Measurements from ENCODE around the gene PSMG1. TPM values are rescaled to one million over a fixed set of nuclear protein-coding genes. Genes with fewer than 3 reads are reported as not detected.
A peak's percentile ranks its signal among the peaks of the same experiment; 100 is the strongest.

The PSMG1 gene
- total and polyA plus RNA-seq, 9 of the 15 experiments (the other 6 are each of a cell fraction or from before 2014, with no cell fraction given) = 54.5 to 427 (median 328) TPM

- TF ChIP-seq MGA (IDR thresholded peaks at IDR 0.05) = no peak
- TF ChIP-seq ZEB2 (IDR thresholded peaks at IDR 0.05) = peak; percentile 49; the same call in 1 of the 2 replicates
- TF ChIP-seq BRCA1 (IDR thresholded peaks at IDR 0.05) = no peak
- TF ChIP-seq BRCA1 (CRISPR knock-in tag; IDR thresholded peaks at IDR 0.05) = peak; percentile 99
- TF ChIP-seq SMARCB1 (IDR thresholded peaks at IDR 0.05; ENCODE audit: insufficient read length, low read depth) = no peak
- TF ChIP-seq PBX2 (CRISPR knock-in tag; IDR thresholded peaks at IDR 0.05; ENCODE audit: low read depth) = no peak
- no peak for TF ChIP-seq PBX2 (tag; conservative IDR thresholded peaks at IDR 0.05; ENCODE audit: low read depth)
- TF ChIP-seq CREB3 (tag; conservative IDR thresholded peaks at IDR 0.05; ENCODE audit: low read depth) = no peak
- no peak for TF ChIP-seq MTF1 (CRISPR knock-in tag; IDR thresholded peaks at IDR 0.05; ENCODE audit: borderline replicate concordance)
- no peak; the same call in 1 of the 2 replicates for TF ChIP-seq ETV5 (CRISPR knock-in tag; IDR thresholded peaks at IDR 0.05; ENCODE audit: low read depth)
- no peak for TF ChIP-seq HDAC3 (IDR thresholded peaks at IDR 0.05; ENCODE audit: borderline replicate concordance, partially characterized antibody)
- TF ChIP-seq ZNF589 (CRISPR knock-in tag; IDR thresholded peaks at IDR 0.05; ENCODE audit: low read depth) = no peak
These were observed 573 bp downstream of the PSMG1 start (continued) for GRCh38 chr21:39182484-39183271.
